ENCODE measurements around the gene PRKAR2B.

PRKAR2B gene

DNA sequence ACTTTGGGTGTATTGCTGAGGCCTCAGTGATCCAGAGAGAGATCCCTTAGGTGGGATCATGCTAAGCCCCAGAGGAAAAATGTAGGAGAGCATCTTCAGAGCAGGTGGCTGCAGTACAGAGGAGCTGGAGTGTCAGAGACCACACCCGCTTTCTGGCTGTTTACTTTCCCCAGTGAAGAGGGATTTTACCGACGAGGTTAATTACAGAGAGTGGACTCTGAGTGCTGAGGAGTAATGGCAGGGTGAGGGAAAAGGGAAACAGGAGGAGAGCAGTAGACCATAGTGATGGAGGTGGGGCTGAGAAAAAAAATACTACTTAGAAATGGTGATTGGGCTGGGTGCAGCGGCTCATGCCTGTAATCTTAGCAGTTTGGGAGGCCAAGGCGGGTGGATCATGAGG is 81.0 kb downstream of the PRKAR2B start:
- CTCF ChIA-PET = interaction anchor here (1.4 kb wide), 1 partner anchor 25 kb away, joined by 4 read pairs; no protein-coding TSS in a partner anchor
- POLR2A ChIA-PET = no interaction called here

DNA sequence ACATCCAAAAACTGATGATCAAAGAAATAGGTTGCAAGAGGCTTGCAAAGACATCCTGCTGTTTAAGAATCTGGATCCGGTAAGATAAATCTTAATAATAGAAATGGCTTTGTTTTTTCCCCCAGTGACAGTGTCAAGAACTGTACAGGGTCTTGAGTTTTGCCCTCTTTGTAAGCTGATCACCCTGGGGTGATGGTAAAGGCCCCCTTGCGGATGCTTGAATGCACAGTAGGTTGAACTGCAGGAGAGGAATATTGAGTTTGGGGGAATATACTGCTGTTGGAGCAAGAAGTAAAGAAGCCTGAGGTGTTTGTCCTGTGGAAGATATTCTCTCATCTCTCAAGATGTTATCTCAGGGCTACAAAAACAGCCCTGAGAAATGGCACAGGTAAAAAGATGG is 83.7 kb downstream of the PRKAR2B start:
- CTCF ChIA-PET = no interaction called here
- Histone ChIP-seq H3K36me3 (ENCODE audit: control insufficient read depth in 4 of 4, insufficient read depth in 4 of 4, low read length in 3 of 4) (peaks cover 0 to 2% (median 0%) of the 10 kb centered on the region in 4 experiments), H3K9me3 (ENCODE audit: control extremely low read depth in 1 of 5, control insufficient read depth in 4 of 5, insufficient read depth in 2 of 5, low read depth in 1 of 5, low read length in 4 of 5) (no peaks in the 10 kb centered on the region), H3K4me1 (ENCODE audit: control extremely low read depth in 1 of 4, control insufficient read depth in 4 of 4, insufficient read depth in 4 of 4, low read length in 3 of 4) (peaks cover 0 to 9% (median 5%) of the 10 kb centered on the region in 4 experiments), H3K27ac (ENCODE audit: insufficient read depth in 1 of 2, low read depth in 1 of 2, low read length in 2 of 2, poor library complexity in 1 of 2, severe bottlenecking in 2 of 2) (no peak overlapping the region), H3K4me3 (ENCODE audit: control insufficient read depth in 1 of 7, extremely low read depth in 1 of 7, insufficient read depth in 4 of 7, low read depth in 2 of 7, low read length in 6 of 7) (no peak overlapping the region), H3K27me3 (replicated peaks in 2 of 5; ENCODE audit: control insufficient read depth in 4 of 5, insufficient read depth in 5 of 5, low read length in 4 of 5) (no peaks in the 10 kb centered on the region)
- POLR2A ChIA-PET = no interaction called here
- no peak for DNase-seq
- WGBS (ENCODE audit: insufficient coverage) = 100% methylated on average over 1 of the region's 2 CpGs

More for the DNA sequence above, 81.0 kb downstream of the PRKAR2B start:
- WGBS (ENCODE audit: insufficient coverage) = 91% methylated on average over 4 of the region's 5 CpGs
- Histone ChIP-seq H3K4me1 (ENCODE audit: control extremely low read depth in 1 of 4, control insufficient read depth in 4 of 4, insufficient read depth in 4 of 4, low read length in 3 of 4) (peaks cover 0 to 9% (median 5%) of the 10 kb centered on the region in 4 experiments), H3K9me3 (ENCODE audit: control extremely low read depth in 1 of 5, control insufficient read depth in 4 of 5, insufficient read depth in 2 of 5, low read depth in 1 of 5, low read length in 4 of 5) (no peaks in the 10 kb centered on the region), H3K27me3 (replicated peaks in 2 of 5; ENCODE audit: control insufficient read depth in 4 of 5, insufficient read depth in 5 of 5, low read length in 4 of 5) (no peaks in the 10 kb centered on the region), H3K27ac (ENCODE audit: insufficient read depth in 1 of 2, low read depth in 1 of 2, low read length in 2 of 2, poor library complexity in 1 of 2, severe bottlenecking in 2 of 2) (no peak overlapping the region), H3K36me3 (ENCODE audit: control insufficient read depth in 4 of 4, insufficient read depth in 4 of 4, low read length in 3 of 4) (peaks cover 0 to 2% (median 0%) of the 10 kb centered on the region in 4 experiments), H3K4me3 (ENCODE audit: control insufficient read depth in 1 of 7, extremely low read depth in 1 of 7, insufficient read depth in 4 of 7, low read depth in 2 of 7, low read length in 6 of 7) (no peak overlapping the region)
- DNase-seq = no peak

GRCh38 chr7:107128748-107129147 is 84.2 kb downstream of the PRKAR2B start:
- ChIA-PET POLR2A (no interaction called here), CTCF (no interaction called here)
- H3K27me3 ChIP-seq (replicated peaks in 2 of 5; ENCODE audit: control insufficient read depth in 4 of 5, insufficient read depth in 5 of 5, low read length in 4 of 5) = no peaks in the 10 kb centered on the region
- DNase-seq = no peak
- H3K27ac ChIP-seq (ENCODE audit: insufficient read depth in 1 of 2, low read depth in 1 of 2, low read length in 2 of 2, poor library complexity in 1 of 2, severe bottlenecking in 2 of 2) = no peak overlapping the region
- H3K4me3 ChIP-seq (ENCODE audit: control insufficient read depth in 1 of 7, extremely low read depth in 1 of 7, insufficient read depth in 4 of 7, low read depth in 2 of 7, low read length in 6 of 7) = no peak overlapping the region
- no peaks in the 10 kb centered on the region for H3K9me3 ChIP-seq (ENCODE audit: control extremely low read depth in 1 of 5, control insufficient read depth in 4 of 5, insufficient read depth in 2 of 5, low read depth in 1 of 5, low read length in 4 of 5)
- 100% methylated on average over 1 of the region's 3 CpGs for WGBS (ENCODE audit: insufficient coverage)
- peaks cover 0 to 2% (median 0%) of the 10 kb centered on the region in 4 experiments for H3K36me3 ChIP-seq (ENCODE audit: control insufficient read depth in 4 of 4, insufficient read depth in 4 of 4, low read length in 3 of 4)
- H3K4me1 ChIP-seq (ENCODE audit: control extremely low read depth in 1 of 4, control insufficient read depth in 4 of 4, insufficient read depth in 4 of 4, low read length in 3 of 4) = peaks cover 0 to 9% (median 5%) of the 10 kb centered on the region in 4 experiments

- no peaks in the 10 kb centered on the region for H3K27me3 ChIP-seq (replicated peaks in 2 of 5; ENCODE audit: control insufficient read depth in 4 of 5, insufficient read depth in 5 of 5, low read length in 4 of 5)
- no peak overlapping the region for H3K27ac ChIP-seq (ENCODE audit: insufficient read depth in 1 of 2, low read depth in 1 of 2, low read length in 2 of 2, poor library complexity in 1 of 2, severe bottlenecking in 2 of 2)
- DNase-seq = peak in 1 of 3 donors; percentile 11
- WGBS (ENCODE audit: insufficient coverage) = 80% methylated on average over 2 of the region's 6 CpGs
- ChIA-PET POLR2A (no interaction called here), CTCF (interaction anchor here (0.7 to 4.2 kb wide), 8 partner anchors 15 to 233 kb away, joined by 3 to 26 read pairs (median 3); no protein-coding TSS in a partner anchor)
- H3K36me3 ChIP-seq (ENCODE audit: control insufficient read depth in 4 of 4, insufficient read depth in 4 of 4, low read length in 3 of 4) = no peaks in the 10 kb centered on the region
- H3K4me1 ChIP-seq (ENCODE audit: control extremely low read depth in 1 of 4, control insufficient read depth in 4 of 4, insufficient read depth in 4 of 4, low read length in 3 of 4) = peaks cover 0 to 9% (median 5%) of the 10 kb centered on the region in 4 experiments
- no peak overlapping the region for H3K4me3 ChIP-seq (ENCODE audit: control insufficient read depth in 1 of 7, extremely low read depth in 1 of 7, insufficient read depth in 4 of 7, low read depth in 2 of 7, low read length in 6 of 7)
- peaks cover 0 to 3% (median 0%) of the 10 kb centered on the region in 5 experiments for H3K9me3 ChIP-seq (ENCODE audit: control extremely low read depth in 1 of 5, control insufficient read depth in 4 of 5, insufficient read depth in 2 of 5, low read depth in 1 of 5, low read length in 4 of 5)
Observed at GRCh38 chr7:107130487-107131220, 86.1 kb downstream of the PRKAR2B start.

DNA sequence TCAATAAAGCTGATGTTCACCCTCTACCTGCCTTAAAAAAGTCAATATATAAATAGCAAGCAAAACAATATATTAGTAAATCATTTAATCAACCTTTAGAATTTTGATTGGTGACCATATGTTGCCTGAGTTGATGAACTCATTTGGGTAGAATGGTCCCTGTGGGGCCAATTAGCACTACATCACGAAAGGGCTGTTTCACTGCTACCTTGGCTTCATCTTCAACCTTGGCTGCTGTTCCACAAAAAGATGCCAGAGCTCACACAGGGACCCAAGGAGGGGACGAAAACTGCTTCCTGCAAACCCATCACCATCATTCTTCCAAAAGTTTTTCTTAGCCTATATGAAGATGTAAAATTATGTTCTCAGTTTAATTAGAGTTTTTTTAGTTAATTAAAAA is 88.9 kb downstream of the PRKAR2B start:
- 100% methylated on average over 1 of the region's 2 CpGs for WGBS (ENCODE audit: insufficient coverage)
- CTCF ChIA-PET = interaction anchor here (1.5 to 4.2 kb wide), 2 partner anchors 14 to 184 kb away, joined by 4 to 26 read pairs; no protein-coding TSS in a partner anchor
- POLR2A ChIA-PET = interaction anchor here (0.6 kb wide), 1 partner anchor 1048 kb away, joined by 3 read pairs; no protein-coding TSS in a partner anchor
- Histone ChIP-seq H3K9me3 (ENCODE audit: control extremely low read depth in 1 of 5, control insufficient read depth in 4 of 5, insufficient read depth in 2 of 5, low read depth in 1 of 5, low read length in 4 of 5) (peaks cover 0 to 3% (median 0%) of the 10 kb centered on the region in 5 experiments), H3K27me3 (replicated peaks in 2 of 5; ENCODE audit: control insufficient read depth in 4 of 5, insufficient read depth in 5 of 5, low read length in 4 of 5) (no peaks in the 10 kb centered on the region), H3K27ac (ENCODE audit: insufficient read depth in 1 of 2, low read depth in 1 of 2, low read length in 2 of 2, poor library complexity in 1 of 2, severe bottlenecking in 2 of 2) (no peak overlapping the region), H3K4me1 (ENCODE audit: control extremely low read depth in 1 of 4, control insufficient read depth in 4 of 4, insufficient read depth in 4 of 4, low read length in 3 of 4) (no peaks in the 10 kb centered on the region), H3K4me3 (ENCODE audit: control insufficient read depth in 1 of 7, extremely low read depth in 1 of 7, insufficient read depth in 4 of 7, low read depth in 2 of 7, low read length in 6 of 7) (no peak overlapping the region), H3K36me3 (ENCODE audit: control insufficient read depth in 4 of 4, insufficient read depth in 4 of 4, low read length in 3 of 4) (no peaks in the 10 kb centered on the region)
- DNase-seq = no peak

GRCh38 chr7:107138696-107139420 is 94.4 kb downstream of the PRKAR2B start:
- H3K27me3 ChIP-seq (replicated peaks in 2 of 5; ENCODE audit: control insufficient read depth in 4 of 5, insufficient read depth in 5 of 5, low read length in 4 of 5) = no peaks in the 10 kb centered on the region
- DNase-seq = no peak
- no peak overlapping the region for H3K27ac ChIP-seq (ENCODE audit: insufficient read depth in 1 of 2, low read depth in 1 of 2, low read length in 2 of 2, poor library complexity in 1 of 2, severe bottlenecking in 2 of 2)
- no peaks in the 10 kb centered on the region for H3K4me1 ChIP-seq (ENCODE audit: control extremely low read depth in 1 of 4, control insufficient read depth in 4 of 4, insufficient read depth in 4 of 4, low read length in 3 of 4)
- 100% methylated on average over 6 of the region's 7 CpGs for WGBS (ENCODE audit: insufficient coverage)
- H3K36me3 ChIP-seq (ENCODE audit: control insufficient read depth in 4 of 4, insufficient read depth in 4 of 4, low read length in 3 of 4) = no peaks in the 10 kb centered on the region
- no peak overlapping the region for H3K4me3 ChIP-seq (ENCODE audit: control insufficient read depth in 1 of 7, extremely low read depth in 1 of 7, insufficient read depth in 4 of 7, low read depth in 2 of 7, low read length in 6 of 7)
- ChIA-PET CTCF (interaction anchor here (0.7 to 1.9 kb wide), 8 partner anchors 9 to 1118 kb away, joined by 3 to 15 read pairs (median 3); no protein-coding TSS in a partner anchor), POLR2A (interaction anchor here (0.6 kb wide), 1 partner anchor 530 kb away, joined by 5 read pairs; no protein-coding TSS in a partner anchor)
- H3K9me3 ChIP-seq (ENCODE audit: control extremely low read depth in 1 of 5, control insufficient read depth in 4 of 5, insufficient read depth in 2 of 5, low read depth in 1 of 5, low read length in 4 of 5) = peaks cover 0 to 3% (median 0%) of the 10 kb centered on the region in 5 experiments
